Measurements from ENCODE around the gene SHISAL1.
"Not testable (repeated sequence)": the region's sequence is repeated elsewhere in the genome, so short reads cannot be mapped to it uniquely, and the experiment has no call there.

Gene SHISAL1

GRCh38 chr22:44242946-44243724 lies 69.6 kb downstream of the SHISAL1 start:
- no peak for DNase-seq
- H4K20me1 ChIP-seq (ENCODE audit: insufficient read depth, low read length), result no peaks in the 10 kb centered on the region
- H3K4me2 ChIP-seq (ENCODE audit: insufficient read depth, low read length), result no peak overlapping the region
- no peaks in the 10 kb centered on the region for H3K9me3 ChIP-seq (ENCODE audit: insufficient read depth, low read length, severe bottlenecking)
- H3K36me3 ChIP-seq (ENCODE audit: insufficient read depth, low read length), result no peaks in the 10 kb centered on the region
- H3K79me2 ChIP-seq (ENCODE audit: insufficient read depth, low read length), result no peaks in the 10 kb centered on the region
- H3K27me3 ChIP-seq (ENCODE audit: insufficient read depth, low read length, poor library complexity), result no peaks in the 10 kb centered on the region
- no peak for TF ChIP-seq CTCF (IDR thresholded peaks at IDR 0.05; ENCODE audit: borderline replicate concordance, extremely low read depth, low read length, poor library complexity, severe bottlenecking)
- TF ChIP-seq EZH2 (IDR thresholded peaks at IDR 0.05; ENCODE audit: borderline replicate concordance, low read depth, low read length, severe bottlenecking), result no peak
- H3K9ac ChIP-seq (ENCODE audit: low read depth, low read length), result no peak overlapping the region
- no peak for ATAC-seq (ENCODE audit: insufficient read depth, low read depth)
- no peak overlapping the region for H2AFZ ChIP-seq (ENCODE audit: low read depth, low read length)
- no peak overlapping the region for H3K27ac ChIP-seq (ENCODE audit: low read length)
- no peaks in the 10 kb centered on the region for H3K4me1 ChIP-seq (ENCODE audit: insufficient read depth, low read length)
- no peak overlapping the region for H3K4me3 ChIP-seq (ENCODE audit: low read depth in 1 of 2, low read length in 2 of 2)

GRCh38 chr22:44241121-44241520 lies 71.6 kb downstream of the SHISAL1 start:
- H3K9me3 ChIP-seq (ENCODE audit: insufficient read depth, low read length, severe bottlenecking); H2AFZ ChIP-seq (ENCODE audit: low read depth, low read length); H3K9ac ChIP-seq (ENCODE audit: low read depth, low read length); H3K79me2 ChIP-seq (ENCODE audit: insufficient read depth, low read length); H3K4me1 ChIP-seq (ENCODE audit: insufficient read depth, low read length); ATAC-seq (ENCODE audit: insufficient read depth, low read depth); H3K27ac ChIP-seq (ENCODE audit: low read length); H3K27me3 ChIP-seq (ENCODE audit: insufficient read depth, low read length, poor library complexity); H3K4me3 ChIP-seq (ENCODE audit: low read depth in 1 of 2, low read length in 2 of 2); H4K20me1 ChIP-seq (ENCODE audit: insufficient read depth, low read length); DNase-seq; H3K36me3 ChIP-seq (ENCODE audit: insufficient read depth, low read length); H3K4me2 ChIP-seq (ENCODE audit: insufficient read depth, low read length): not testable (repeated sequence)

- H3K4me1 ChIP-seq (ENCODE audit: insufficient read depth, low read length), result no peaks in the 10 kb centered on the region
- H4K20me1 ChIP-seq (ENCODE audit: insufficient read depth, low read length), result no peaks in the 10 kb centered on the region
- TF ChIP-seq EZH2 (IDR thresholded peaks at IDR 0.05; ENCODE audit: borderline replicate concordance, low read depth, low read length, severe bottlenecking), result no peak
- no peak for TF ChIP-seq CTCF (IDR thresholded peaks at IDR 0.05; ENCODE audit: borderline replicate concordance, extremely low read depth, low read length, poor library complexity, severe bottlenecking)
- no peak overlapping the region for H3K9ac ChIP-seq (ENCODE audit: low read depth, low read length)
- H3K79me2 ChIP-seq (ENCODE audit: insufficient read depth, low read length), result no peaks in the 10 kb centered on the region
- H3K36me3 ChIP-seq (ENCODE audit: insufficient read depth, low read length), result no peaks in the 10 kb centered on the region
- H3K27ac ChIP-seq (ENCODE audit: low read length), result no peak overlapping the region
- no peak for DNase-seq
- H3K9me3 ChIP-seq (ENCODE audit: insufficient read depth, low read length, severe bottlenecking), result no peaks in the 10 kb centered on the region
- no peak overlapping the region for H2AFZ ChIP-seq (ENCODE audit: low read depth, low read length)
- ATAC-seq (ENCODE audit: insufficient read depth, low read depth), result no peak
- H3K4me3 ChIP-seq (ENCODE audit: low read depth in 1 of 2, low read length in 2 of 2), result no peak overlapping the region
- no peak overlapping the region for H3K4me2 ChIP-seq (ENCODE audit: insufficient read depth, low read length)
- no peaks in the 10 kb centered on the region for H3K27me3 ChIP-seq (ENCODE audit: insufficient read depth, low read length, poor library complexity)
These were observed 75.5 kb downstream of the SHISAL1 start for GRCh38 chr22:44237290-44237689.

GRCh38 chr22:44234372-44234771 lies 78.4 kb downstream of the SHISAL1 start:
- H3K27me3 ChIP-seq (ENCODE audit: insufficient read depth, low read length, poor library complexity); DNase-seq; H3K79me2 ChIP-seq (ENCODE audit: insufficient read depth, low read length); H3K27ac ChIP-seq (ENCODE audit: low read length); H3K9ac ChIP-seq (ENCODE audit: low read depth, low read length); H3K36me3 ChIP-seq (ENCODE audit: insufficient read depth, low read length); H2AFZ ChIP-seq (ENCODE audit: low read depth, low read length); H4K20me1 ChIP-seq (ENCODE audit: insufficient read depth, low read length); ATAC-seq (ENCODE audit: insufficient read depth, low read depth); H3K9me3 ChIP-seq (ENCODE audit: insufficient read depth, low read length, severe bottlenecking); H3K4me2 ChIP-seq (ENCODE audit: insufficient read depth, low read length); H3K4me1 ChIP-seq (ENCODE audit: insufficient read depth, low read length); H3K4me3 ChIP-seq (ENCODE audit: low read depth in 1 of 2, low read length in 2 of 2): not testable (repeated sequence)
